GM19351 (cell line): ENCODE results near the gene MIF4GD.
"Not testable (repeated sequence)": the region's sequence is repeated elsewhere in the genome, so short reads cannot be mapped to it uniquely, and the experiment has no call there.

ENCODE experiments used
- ATAC-seq: cut with Tn5 transposase; IDR thresholded peaks from one replicate; pipeline ENCODE4 v1.9.1; 2021; ENCODE audit warnings: mild to moderate bottlenecking, moderate library complexity; ENCODE audit not compliant: unreplicated experiment

Gene MIF4GD

DNA sequence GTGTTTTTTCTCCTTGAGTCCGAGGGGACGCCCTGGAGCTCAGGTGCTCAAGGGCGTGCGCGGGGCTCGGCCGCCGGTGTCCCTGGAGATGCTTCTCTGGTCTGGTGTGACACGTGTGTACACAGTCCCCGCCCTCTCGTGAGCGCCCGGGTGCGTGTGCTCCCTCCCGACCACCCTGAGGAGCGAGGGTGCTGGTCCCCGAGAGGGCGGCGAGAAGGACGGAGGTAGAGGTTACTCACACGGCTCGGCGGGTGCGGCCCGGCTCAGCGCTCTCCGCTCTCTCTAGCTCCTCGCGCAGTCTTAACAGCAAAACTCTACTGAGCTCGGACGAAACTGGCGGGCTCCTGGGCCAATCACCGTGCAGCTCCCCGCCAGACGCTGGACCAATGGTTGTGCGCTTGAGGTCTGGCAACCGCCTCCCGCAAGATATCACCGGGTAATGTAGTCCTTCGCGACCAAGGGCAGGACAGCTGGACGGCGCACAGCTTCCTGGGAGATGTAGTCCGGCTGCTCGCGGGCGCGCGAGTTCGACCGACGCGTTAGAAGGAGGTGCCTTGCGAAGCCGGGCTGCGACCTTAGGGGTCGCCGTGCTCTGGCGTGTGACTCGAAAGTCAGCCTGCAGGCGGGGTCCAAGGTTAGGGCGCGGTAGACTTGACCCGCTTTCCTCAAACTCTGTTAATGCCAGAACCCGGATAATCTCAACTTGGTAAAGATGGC is 18.2 kb upstream of the MIF4GD start, which contains the start of gene SLC25A19:
Gene SLC25A19, minus strand, starts transcription at position 319 of the 717 bp plus-strand sequence. CDS start 2,669 bp downstream, outside the sequence.
- ATAC-seq, result peak; percentile 83

GRCh38 chr17:75288770-75289114 is 17.7 kb upstream of the MIF4GD start:
- ATAC-seq, result peak; percentile 20

DNA sequence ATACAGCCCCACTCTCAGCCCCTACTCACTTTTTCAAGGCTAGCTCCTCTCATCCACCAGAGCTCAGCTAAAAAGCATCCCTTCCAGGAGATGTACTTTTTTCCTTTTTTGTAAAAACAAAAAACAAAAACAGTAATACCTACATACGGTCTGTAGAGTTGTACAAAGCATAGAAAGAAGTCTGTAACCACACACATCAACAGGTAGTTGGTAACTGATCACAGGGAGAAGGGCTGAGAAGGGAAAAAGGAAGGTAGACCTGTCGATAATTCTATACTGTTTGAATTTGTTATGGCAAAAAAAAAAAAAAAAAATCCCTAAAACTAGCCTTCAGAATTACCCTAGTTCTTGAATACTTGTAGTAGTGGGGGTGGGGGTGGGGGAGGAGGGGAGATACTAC is 17.3 kb upstream of the MIF4GD start:
- ATAC-seq, result no peak

- no peak for ATAC-seq
These were observed 16.2 kb upstream of the MIF4GD start for GRCh38 chr17:75287221-75287620.

- no peak for ATAC-seq
These were observed 14.1 kb upstream of the MIF4GD start for GRCh38 chr17:75285123-75285522.

DNA sequence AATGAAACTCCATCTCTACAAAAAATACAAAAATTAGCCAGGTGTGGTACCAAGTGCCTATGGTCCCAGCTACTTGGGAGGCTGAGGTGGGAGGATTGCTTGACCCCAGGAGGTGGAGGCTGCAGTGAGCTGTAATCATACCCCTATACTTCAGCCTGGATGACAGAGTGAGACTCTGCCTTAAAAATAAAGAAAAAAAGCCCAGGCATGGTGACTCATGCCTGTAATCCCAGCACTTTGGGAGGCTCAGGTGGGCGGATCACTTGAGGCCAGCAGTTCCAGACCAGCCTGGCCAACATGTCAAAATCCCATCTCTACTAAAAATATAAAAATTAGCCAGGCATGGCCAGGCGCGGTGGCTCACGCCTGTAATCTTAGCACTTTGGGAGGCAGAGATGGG is 9.2 kb upstream of the MIF4GD start:
- not testable (repeated sequence) for ATAC-seq

GRCh38 chr17:75277664-75278071 is 6.6 kb upstream of the MIF4GD start:
- no peak for ATAC-seq

GRCh38 chr17:75273977-75274708 is 3.1 kb upstream of the MIF4GD start:
- ATAC-seq, result no peak

- no peak for ATAC-seq
These were observed 1.8 kb upstream of the MIF4GD start for GRCh38 chr17:75272848-75273184.

- no peak for ATAC-seq
These were observed 1.2 kb upstream of the MIF4GD start for GRCh38 chr17:75271955-75272847.

- peak; percentile 64 for ATAC-seq
These were observed 363 bp upstream of the MIF4GD start for GRCh38 chr17:75271233-75271954.

GRCh38 chr17:75270218-75270965 is 639 bp downstream of the MIF4GD start:
- peak; percentile 34 for ATAC-seq

DNA sequence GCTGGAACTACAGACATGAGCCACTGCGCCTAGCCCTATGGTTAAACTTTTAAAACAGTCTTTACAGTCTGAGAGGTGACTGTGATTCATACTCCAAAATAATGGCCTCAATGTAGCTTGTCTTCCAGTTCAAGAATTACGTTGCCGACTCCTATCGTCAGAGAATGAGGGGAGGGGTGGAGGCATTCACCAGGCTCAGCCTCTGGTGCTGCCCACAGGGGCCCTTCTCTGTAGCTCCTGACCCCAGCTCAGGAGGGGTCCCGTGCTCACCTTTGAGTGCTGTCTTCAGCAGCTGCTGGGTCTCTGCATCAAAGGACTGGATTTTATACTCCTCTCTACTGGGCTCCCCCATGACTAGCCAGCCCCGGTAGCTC is 1.2 kb downstream of the MIF4GD start:
- ATAC-seq, result no peak

DNA sequence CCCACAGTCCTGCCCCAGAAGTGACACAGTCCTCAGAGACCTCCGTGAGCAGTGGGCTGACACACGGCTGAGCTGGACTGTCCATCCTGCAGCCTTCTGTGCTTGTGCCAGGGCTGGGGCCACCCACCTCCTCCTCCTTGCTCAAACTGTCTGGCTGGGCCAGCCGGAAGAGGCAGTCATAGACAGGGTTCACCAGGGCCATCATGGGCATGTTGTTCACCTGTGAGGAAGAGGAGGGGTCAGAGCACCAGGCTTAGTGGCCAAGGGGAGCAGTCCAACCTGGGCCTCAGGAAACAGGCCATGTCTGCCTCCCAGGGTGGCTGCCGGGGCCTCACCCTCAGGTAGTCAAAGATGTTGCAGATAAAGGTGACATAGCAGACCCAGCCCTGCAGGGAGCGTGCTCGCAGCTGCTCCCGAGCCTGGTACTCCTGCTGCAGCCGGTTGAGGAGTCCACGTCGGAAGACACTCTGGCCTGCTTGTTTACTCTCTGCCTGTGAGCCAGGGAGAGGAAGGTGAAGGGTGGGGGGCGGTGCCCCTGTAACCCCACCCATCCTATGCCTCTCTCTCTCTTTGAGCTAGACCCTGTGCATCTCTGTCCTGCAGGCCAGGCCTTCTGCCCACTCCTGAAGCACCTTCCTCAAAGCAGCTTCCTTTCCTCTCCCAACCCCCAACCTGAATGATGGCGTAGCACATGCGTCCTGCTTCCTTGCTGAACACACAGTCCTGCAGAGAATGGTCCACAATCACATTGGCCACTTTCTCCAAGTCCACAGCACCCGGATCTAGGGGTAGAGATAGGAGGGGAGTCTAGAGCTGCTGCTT is 3.4 kb downstream of the MIF4GD start:
- ATAC-seq, result no peak

DNA sequence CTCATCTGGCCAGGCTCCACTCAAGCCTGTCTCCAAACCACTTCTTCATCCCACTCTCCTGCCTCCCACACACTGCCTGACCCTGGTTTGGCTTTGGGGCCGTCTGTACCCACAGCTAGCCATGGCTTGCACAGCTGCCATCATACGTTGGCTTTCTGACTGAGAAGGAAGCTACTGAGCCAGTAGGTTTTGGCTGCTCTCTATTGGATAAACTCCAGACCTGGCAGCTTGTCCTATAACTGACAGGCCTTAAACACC is 3.9 kb downstream of the MIF4GD start:
- ATAC-seq, result no peak

- ATAC-seq, result no peak
These were observed 4.5 kb downstream of the MIF4GD start for GRCh38 chr17:75266316-75267152.

DNA sequence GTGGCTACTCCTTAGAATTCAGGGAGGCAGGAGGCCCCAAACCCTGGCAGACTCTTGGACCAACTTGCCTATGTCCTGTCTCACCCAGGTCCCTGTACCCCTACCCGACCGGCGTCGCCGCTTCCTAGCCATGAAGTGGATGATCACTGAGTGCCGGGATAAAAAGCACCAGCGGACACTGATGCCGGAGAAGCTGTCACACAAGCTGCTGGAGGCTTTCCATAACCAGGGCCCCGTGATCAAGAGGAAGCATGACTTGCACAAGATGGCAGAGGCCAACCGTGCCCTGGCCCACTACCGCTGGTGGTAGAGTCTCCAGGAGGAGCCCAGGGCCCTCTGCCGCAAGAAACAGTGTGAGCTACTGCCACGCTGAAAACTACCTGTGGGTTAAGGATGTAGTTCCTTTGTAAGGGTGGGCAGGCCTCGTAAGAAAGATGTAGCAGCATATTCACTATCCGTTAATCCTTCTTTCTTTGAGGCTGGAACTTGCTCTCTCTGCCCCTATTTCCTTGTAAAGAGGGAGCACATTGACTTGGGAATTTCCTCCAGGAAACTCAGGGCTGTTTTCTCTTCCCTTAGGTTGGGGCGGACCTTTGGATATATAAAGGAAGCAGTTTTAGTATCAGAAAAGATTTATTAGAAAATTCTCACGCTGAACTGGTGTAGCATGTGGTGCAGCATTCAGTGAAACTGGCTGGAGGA is 5.3 kb downstream of the MIF4GD start:
- no peak for ATAC-seq

- no peak for ATAC-seq
These were observed 8.0 kb downstream of the MIF4GD start for GRCh38 chr17:75263055-75263454.
